Measurements from ENCODE around the gene ASB2. TPM values are rescaled to one million over a fixed set of nuclear protein-coding genes. Genes with fewer than 3 reads are reported as not detected.
A peak's percentile ranks its signal among the peaks of the same experiment; 100 is the strongest.

The ASB2 gene
- total RNA-seq, 1 donor from 2014 or later: 1.2 TPM

GRCh38 chr14:93960108-93960475 lies 16.3 kb downstream of the ASB2 start:
- H3K4me1 Mint-ChIP-seq: peaks cover 20% of the 10 kb centered on the region
- no peaks in the 10 kb centered on the region for H3K36me3 Mint-ChIP-seq
- H3K27ac Mint-ChIP-seq: peak overlapping the region; percentile 61
- DNase-seq (ENCODE audit: low spot score in 2 of 2, unreplicated experiment in 2 of 2): no peak
- TF ChIP-seq CTCF (IDR thresholded peaks at IDR 0.05; ENCODE audit: unreplicated experiment): no peak
- H3K4me3 Mint-ChIP-seq: no peak overlapping the region
- no peaks in the 10 kb centered on the region for H3K9me3 Mint-ChIP-seq
- no peaks in the 10 kb centered on the region for H3K27me3 Mint-ChIP-seq (ENCODE audit: low read depth)

- TF ChIP-seq CTCF (IDR thresholded peaks at IDR 0.05; ENCODE audit: unreplicated experiment): no peak
- Mint-ChIP-seq H3K4me3 (no peak overlapping the region), H3K27me3 (ENCODE audit: low read depth) (no peaks in the 10 kb centered on the region)
Measured at GRCh38 chr14:93959239-93960107, 16.9 kb downstream of the ASB2 start.

GRCh38 chr14:93958567-93959238 lies 17.7 kb downstream of the ASB2 start:
- peak overlapping the region; percentile 80 for H3K27ac Mint-ChIP-seq

More at GRCh38 chr14:93959239-93960107, 16.9 kb downstream of the ASB2 start:
- H3K4me1 Mint-ChIP-seq: peaks cover 20% of the 10 kb centered on the region
- DNase-seq (ENCODE audit: low spot score in 2 of 2, unreplicated experiment in 2 of 2): peak; percentile 42 to 63
- no peaks in the 10 kb centered on the region for H3K36me3 Mint-ChIP-seq
- no peaks in the 10 kb centered on the region for H3K9me3 Mint-ChIP-seq
- peak overlapping the region; percentile 80 for H3K27ac Mint-ChIP-seq

GRCh38 chr14:93957751-93958566 lies 18.4 kb downstream of the ASB2 start:
- H3K4me3 Mint-ChIP-seq: no peak overlapping the region
- no peak overlapping the region for H3K27ac Mint-ChIP-seq
- no peak for DNase-seq (ENCODE audit: low spot score in 2 of 2, unreplicated experiment in 2 of 2)
- no peak for TF ChIP-seq CTCF (IDR thresholded peaks at IDR 0.05; ENCODE audit: unreplicated experiment)
- no peaks in the 10 kb centered on the region for H3K27me3 Mint-ChIP-seq (ENCODE audit: low read depth)
- H3K9me3 Mint-ChIP-seq: no peaks in the 10 kb centered on the region
- H3K36me3 Mint-ChIP-seq: no peaks in the 10 kb centered on the region
- H3K4me1 Mint-ChIP-seq: peaks cover 20% of the 10 kb centered on the region

More at GRCh38 chr14:93958567-93959238, 17.7 kb downstream of the ASB2 start:
- Mint-ChIP-seq H3K9me3 (no peaks in the 10 kb centered on the region), H3K4me1 (peaks cover 20% of the 10 kb centered on the region), H3K36me3 (no peaks in the 10 kb centered on the region), H3K4me3 (no peak overlapping the region), H3K27me3 (ENCODE audit: low read depth) (no peaks in the 10 kb centered on the region)
- no peak for DNase-seq (ENCODE audit: low spot score in 2 of 2, unreplicated experiment in 2 of 2)
- no peak for TF ChIP-seq CTCF (IDR thresholded peaks at IDR 0.05; ENCODE audit: unreplicated experiment)

GRCh38 chr14:93957333-93957710 lies 19.0 kb downstream of the ASB2 start:
- H3K36me3 Mint-ChIP-seq: no peaks in the 10 kb centered on the region
- H3K27me3 Mint-ChIP-seq (ENCODE audit: low read depth): no peaks in the 10 kb centered on the region
- DNase-seq (ENCODE audit: low spot score in 2 of 2, unreplicated experiment in 2 of 2): no peak
- no peak overlapping the region for H3K4me3 Mint-ChIP-seq
- no peak for TF ChIP-seq CTCF (IDR thresholded peaks at IDR 0.05; ENCODE audit: unreplicated experiment)
- peaks cover 20% of the 10 kb centered on the region for H3K4me1 Mint-ChIP-seq
- no peaks in the 10 kb centered on the region for H3K9me3 Mint-ChIP-seq
- H3K27ac Mint-ChIP-seq: peak overlapping the region; percentile 19
